DND-41 (cell line): ENCODE results near the gene SAMD4A.

ENCODE experiments used
- ATAC-seq: fragments of 200-7000 bp; cut with Tn5 transposase; 3 replicates; pipeline ENCODE4 v1.9.1; 2021; ENCODE audit warnings: low read depth; ENCODE audit not compliant: insufficient read depth
- DNase-seq: peaks from one replicate; pipeline ENCODE4 v3.0.0-alpha.2; 2020
- H2AFZ ChIP-seq: 2 replicates; pipeline ENCODE4 v1.6.0; 2012; ENCODE audit warnings: low read depth, low read length
- H3K27ac ChIP-seq: 2 replicates; pipeline ENCODE4 v1.5.1; 2012; ENCODE audit warnings: low read length, inconsistent platforms
- H3K27me3 ChIP-seq: fragments of 200-600 bp; sonication (generic); 2 replicates; pipeline ENCODE4 v1.6.0; 2012; ENCODE audit warnings: low read length, mild to moderate bottlenecking, inconsistent platforms; ENCODE audit not compliant: insufficient read depth, poor library complexity
- H3K36me3 ChIP-seq: 2 replicates; pipeline ENCODE4 v1.5.1; 2012; ENCODE audit warnings: low read length, inconsistent platforms; ENCODE audit not compliant: insufficient read depth
- H3K4me1 ChIP-seq: 2 replicates; pipeline ENCODE4 v1.5.1; 2012; ENCODE audit warnings: mild to moderate bottlenecking, low read length; ENCODE audit not compliant: insufficient read depth
- H3K4me2 ChIP-seq: 2 replicates; pipeline ENCODE4 v1.6.0; 2012; ENCODE audit warnings: mild to moderate bottlenecking, moderate library complexity, low read length, inconsistent platforms; ENCODE audit not compliant: insufficient read depth
- H3K4me3 ChIP-seq, 2 experiments: fragments of 200-600 bp in 1 of 2; shearing (Covaris generic) in 1 of 2; 2 replicates each; pipeline ENCODE4 v1.5.1; 2012 to 2016; ENCODE audit warnings: inconsistent platforms in 2 of 2, low read length in 2 of 2, mild to moderate bottlenecking in 2 of 2, low read depth in 1 of 2, moderate library complexity in 1 of 2
- H3K79me2 ChIP-seq: 2 replicates; pipeline ENCODE4 v1.6.0; 2012; ENCODE audit warnings: low read length, inconsistent platforms; ENCODE audit not compliant: insufficient read depth
- H3K9ac ChIP-seq: 2 replicates; pipeline ENCODE4 v1.6.0; 2012; ENCODE audit warnings: low read depth, mild to moderate bottlenecking, inconsistent platforms, low read length, moderate library complexity
- H3K9me3 ChIP-seq: 2 replicates; pipeline ENCODE4 v1.5.1; 2012; ENCODE audit warnings: low read length, moderate library complexity, mild to moderate bottlenecking, inconsistent platforms; ENCODE audit not compliant: insufficient read depth, severe bottlenecking
- H4K20me1 ChIP-seq: 2 replicates; pipeline ENCODE4 v1.6.0; 2012; ENCODE audit warnings: low read length; ENCODE audit not compliant: insufficient read depth
- CTCF ChIP-seq: IDR thresholded peaks from 2 replicates; pipeline ENCODE4 v1.5.1; 2012; ENCODE audit warnings: borderline replicate concordance, low read length, moderate library complexity, mild to moderate bottlenecking; ENCODE audit not compliant: poor library complexity, severe bottlenecking; ENCODE audit errors: extremely low read depth
- EZH2 ChIP-seq: IDR thresholded peaks from 3 replicates; pipeline ENCODE4 v1.6.1; 2012; ENCODE audit warnings: borderline replicate concordance, low read depth, mild to moderate bottlenecking, moderate library complexity, low read length, inconsistent platforms; ENCODE audit not compliant: severe bottlenecking

Gene SAMD4A

DNA sequence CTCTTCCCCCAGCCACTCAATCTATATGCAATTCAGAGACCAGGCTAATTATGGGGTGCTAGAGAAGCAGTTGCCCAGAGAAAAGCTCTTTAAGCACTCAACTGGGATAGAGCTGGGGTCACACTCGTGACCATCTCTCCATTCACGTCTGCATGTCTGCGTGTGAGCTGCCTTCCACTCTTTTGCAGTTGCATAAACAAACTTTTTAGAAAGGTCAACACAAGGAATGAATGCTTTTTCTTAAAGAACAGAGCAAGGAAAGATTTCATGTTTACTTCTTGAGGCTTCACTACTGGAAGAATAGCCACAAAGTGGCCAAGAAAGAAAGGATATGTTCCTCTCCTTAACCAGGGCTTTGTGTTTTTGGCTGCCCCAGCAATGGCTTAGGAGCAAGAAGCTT, 151.1 kb downstream of the SAMD4A start:
- H2AFZ ChIP-seq = no peak overlapping the region
- no peaks in the 10 kb centered on the region for H3K9me3 ChIP-seq
- no peak overlapping the region for H3K4me3 ChIP-seq
- no peaks in the 10 kb centered on the region for H3K79me2 ChIP-seq
- H3K36me3 ChIP-seq = no peaks in the 10 kb centered on the region
- no peak overlapping the region for H3K9ac ChIP-seq
- peaks cover 7% of the 10 kb centered on the region for H3K27me3 ChIP-seq
- TF ChIP-seq CTCF = no peak
- TF ChIP-seq EZH2 = no peak
- DNase-seq = no peak
- ATAC-seq = no peak
- H4K20me1 ChIP-seq = no peaks in the 10 kb centered on the region
- H3K4me2 ChIP-seq = no peak overlapping the region
- H3K4me1 ChIP-seq = no peaks in the 10 kb centered on the region
- H3K27ac ChIP-seq = no peak overlapping the region

- Histone ChIP-seq H3K4me1 (no peaks in the 10 kb centered on the region), H3K36me3 (no peaks in the 10 kb centered on the region), H3K4me2 (no peak overlapping the region), H3K9ac (no peak overlapping the region), H2AFZ (no peak overlapping the region), H3K4me3 (no peak overlapping the region), H3K27ac (no peak overlapping the region), H3K9me3 (no peaks in the 10 kb centered on the region), H4K20me1 (no peaks in the 10 kb centered on the region), H3K79me2 (no peaks in the 10 kb centered on the region), H3K27me3 (peaks cover 7% of the 10 kb centered on the region)
- DNase-seq = no peak
- no peak for ATAC-seq
- TF ChIP-seq CTCF (no peak), EZH2 (no peak)
These were observed 152.5 kb downstream of the SAMD4A start for GRCh38 chr14:54719406-54719805.

GRCh38 chr14:54722791-54723432, 156.0 kb downstream of the SAMD4A start:
- DNase-seq (no peak), ATAC-seq (no peak)
- no peak overlapping the region for H3K4me3 ChIP-seq
- peaks cover 9% of the 10 kb centered on the region for H3K27me3 ChIP-seq
- H3K9ac ChIP-seq = no peak overlapping the region
- H2AFZ ChIP-seq = no peak overlapping the region
- no peaks in the 10 kb centered on the region for H3K79me2 ChIP-seq
- TF ChIP-seq EZH2 = no peak
- peak; percentile 21 for TF ChIP-seq CTCF
- no peak overlapping the region for H3K27ac ChIP-seq
- no peaks in the 10 kb centered on the region for H4K20me1 ChIP-seq
- H3K4me2 ChIP-seq = no peak overlapping the region
- no peaks in the 10 kb centered on the region for H3K9me3 ChIP-seq
- H3K4me1 ChIP-seq = no peaks in the 10 kb centered on the region
- no peaks in the 10 kb centered on the region for H3K36me3 ChIP-seq
